Activated B cell treated with CpG ODN at 0.5 μM for 24 hours (primary cell): ENCODE data around the gene ZNF804B. TPM values are rescaled to one million over a fixed set of nuclear protein-coding genes. Genes with fewer than 3 reads are reported as not detected.

Experiments
- ATAC-seq: fragments of 200-7000 bp; cut with Tn5 transposase; one replicate; pipeline ENCODE4 v1.10.0; 2021; ENCODE audit warnings: low read depth, mild to moderate bottlenecking, moderate library complexity
- CTCF ChIA-PET: fragments of 350-600 bp; sonication (Branson Sonifier 250); formaldehyde crosslinking; loops from one replicate; lab custom pipeline; 2021; ENCODE audit warnings: antibody characterized with exemption; lab: Charles Lee
- POLR2A ChIA-PET: fragments of 350-600 bp; sonication (Branson Sonifier 250); formaldehyde crosslinking; loops from one replicate; lab custom pipeline; 2021; ENCODE audit warnings: antibody characterized with exemption; lab: Charles Lee
- DNase-seq: peaks from one replicate; pipeline ENCODE4 v3.0.0; 2022
- H3K27ac Mint-ChIP-seq: one replicate; pipeline ENCODE4 v1.8.0; 2020; ENCODE audit warnings: mixed read lengths
- H3K27me3 Mint-ChIP-seq: one replicate; pipeline ENCODE4 v1.8.0; 2021; ENCODE audit warnings: mixed read lengths
- H3K36me3 Mint-ChIP-seq: one replicate; pipeline ENCODE4 v1.8.0; 2021; ENCODE audit warnings: low read depth, mixed read lengths
- H3K4me1 Mint-ChIP-seq: one replicate; pipeline ENCODE4 v1.8.0; 2021; ENCODE audit warnings: mixed read lengths
- H3K4me3 Mint-ChIP-seq: one replicate; pipeline ENCODE4 v1.8.0; 2020; ENCODE audit warnings: mild to moderate bottlenecking, mixed read lengths
- H3K9me3 Mint-ChIP-seq: one replicate; pipeline ENCODE4 v1.8.0; 2020; ENCODE audit warnings: mixed read lengths
- CTCF ChIP-seq: fragments of 200-600 bp; IDR thresholded peaks from one replicate; pipeline ENCODE4 v1.8.0; 2022; ENCODE audit warnings: antibody characterized with exemption, mild to moderate bottlenecking
- intact Hi-C: fragments of 100-400 bp; cut with micrococcal nuclease; formaldehyde crosslinking; loops from one replicate; pipeline ENCODE4 v1.15.1; 2024
- total RNA-seq: library from RNA; stranded (reverse); gene quantifications from 2 replicates; pipeline ENCODE4 v1.2.3, GENCODE V29; 2022

Gene ZNF804B
- total RNA-seq, 1 donor from 2014 or later, result not detected

GRCh38 chr7:89265631-89266030 lies 506.1 kb downstream of the ZNF804B start:
- ChIA-PET POLR2A (no interaction called here), CTCF (no interaction called here)
- intact Hi-C loops, result no loop called here
- TF ChIP-seq CTCF, result no peak
- H3K4me3 Mint-ChIP-seq, result no peak overlapping the region
- DNase-seq (no peak), ATAC-seq (no peak)
- no peaks in the 10 kb centered on the region for H3K4me1 Mint-ChIP-seq
- no peaks in the 10 kb centered on the region for H3K36me3 Mint-ChIP-seq
- no peaks in the 10 kb centered on the region for H3K9me3 Mint-ChIP-seq
- no peaks in the 10 kb centered on the region for H3K27me3 Mint-ChIP-seq
- no peak overlapping the region for H3K27ac Mint-ChIP-seq

GRCh38 chr7:89283302-89283701 lies 523.8 kb downstream of the ZNF804B start:
- no peak for TF ChIP-seq CTCF
- intact Hi-C loops, result no loop called here
- no peaks in the 10 kb centered on the region for H3K36me3 Mint-ChIP-seq
- CTCF ChIA-PET, result no interaction called here
- ATAC-seq (no peak), DNase-seq (no peak)
- no peak overlapping the region for H3K4me3 Mint-ChIP-seq
- POLR2A ChIA-PET, result no interaction called here
- H3K27ac Mint-ChIP-seq, result no peak overlapping the region
- H3K27me3 Mint-ChIP-seq, result no peaks in the 10 kb centered on the region
- H3K9me3 Mint-ChIP-seq, result no peaks in the 10 kb centered on the region
- H3K4me1 Mint-ChIP-seq, result no peaks in the 10 kb centered on the region

DNA sequence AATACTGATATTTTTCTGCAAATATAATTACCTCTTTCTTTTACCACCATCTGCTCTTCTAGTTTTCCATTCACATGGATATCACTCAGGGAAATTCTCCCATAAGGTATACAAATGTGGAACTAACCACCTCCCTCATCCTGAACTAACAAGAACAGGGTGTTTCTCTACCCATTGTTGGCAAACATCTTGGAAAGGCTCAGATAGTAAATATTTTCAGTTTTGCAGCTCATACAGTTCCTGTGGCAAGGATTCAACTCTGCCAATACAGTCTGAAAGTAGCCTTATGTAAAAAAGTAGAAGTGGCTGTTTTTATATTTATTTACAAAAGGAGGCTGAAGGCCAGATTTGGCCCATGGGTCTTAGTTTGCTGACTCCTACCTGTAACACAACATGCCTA lies 549.0 kb downstream of the ZNF804B start:
- no peak for TF ChIP-seq CTCF
- intact Hi-C loops, result no loop called here

GRCh38 chr7:89311886-89312285 lies 552.4 kb downstream of the ZNF804B start:
- no peak overlapping the region for H3K27ac Mint-ChIP-seq
- peaks cover 2% of the 10 kb centered on the region for H3K9me3 Mint-ChIP-seq
- no peaks in the 10 kb centered on the region for H3K4me1 Mint-ChIP-seq
- H3K4me3 Mint-ChIP-seq, result no peak overlapping the region
- no peak for DNase-seq
- ATAC-seq, result no peak
- ChIA-PET CTCF (no interaction called here), POLR2A (no interaction called here)
- intact Hi-C loops, result no loop called here
- H3K36me3 Mint-ChIP-seq, result no peaks in the 10 kb centered on the region
- TF ChIP-seq CTCF, result no peak
- no peaks in the 10 kb centered on the region for H3K27me3 Mint-ChIP-seq

More for the DNA sequence above, 549.0 kb downstream of the ZNF804B start:
- DNase-seq, result no peak
- Mint-ChIP-seq H3K27ac (no peak overlapping the region), H3K36me3 (no peaks in the 10 kb centered on the region), H3K4me3 (no peak overlapping the region), H3K4me1 (no peaks in the 10 kb centered on the region), H3K9me3 (peaks cover 4% of the 10 kb centered on the region), H3K27me3 (no peaks in the 10 kb centered on the region)
- ATAC-seq, result no peak
- POLR2A ChIA-PET, result no interaction called here
- CTCF ChIA-PET, result no interaction called here

GRCh38 chr7:89312551-89312950 lies 553.1 kb downstream of the ZNF804B start:
- Mint-ChIP-seq H3K36me3 (no peaks in the 10 kb centered on the region), H3K4me1 (no peaks in the 10 kb centered on the region), H3K9me3 (peaks cover 2% of the 10 kb centered on the region), H3K27me3 (no peaks in the 10 kb centered on the region), H3K27ac (no peak overlapping the region), H3K4me3 (no peak overlapping the region)
- ChIA-PET POLR2A (no interaction called here), CTCF (no interaction called here)
- DNase-seq (no peak), ATAC-seq (no peak)
- no peak for TF ChIP-seq CTCF
- intact Hi-C loops, result no loop called here
